SKM-1 treated with dmso at 0.1 percent for 144 hours (cell line): ENCODE data around the gene E2F4.

Experiments
- DNase-seq: peaks from one replicate; lab custom pipeline; 2025; ENCODE audit not compliant: unreplicated experiment; lab: John Stamatoyannopoulos, UW

The E2F4 gene

GRCh38 chr16:67190448-67191399 is 1.2 kb upstream of the E2F4 start:
- no peak for DNase-seq

DNA sequence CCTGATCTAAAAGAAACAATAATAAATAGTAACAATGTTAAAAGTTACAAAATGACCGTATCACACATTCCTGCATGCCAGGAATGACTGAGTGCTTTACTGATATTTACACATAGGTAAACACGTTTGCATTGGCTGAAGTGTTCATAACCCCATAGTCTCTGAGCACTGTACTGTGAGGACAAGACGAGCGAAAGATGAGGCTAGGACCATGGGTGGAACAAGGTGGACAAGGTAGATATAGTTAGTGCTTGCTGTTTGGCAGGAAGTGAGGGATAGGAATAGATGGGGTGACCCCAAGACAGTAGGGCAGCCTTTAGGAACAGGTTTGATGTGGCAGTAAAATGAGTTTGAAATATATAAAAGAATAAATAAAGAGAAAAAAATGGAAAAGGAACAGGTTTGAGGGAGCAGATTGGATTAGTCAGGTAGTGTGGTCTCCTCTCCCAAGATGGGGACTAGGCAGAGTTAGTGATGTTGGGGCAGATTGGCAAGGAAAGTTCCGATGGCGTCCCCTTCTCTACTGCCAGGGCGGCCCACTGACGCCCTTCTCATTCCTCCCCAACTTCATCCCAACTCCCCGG is 452 bp upstream of the E2F4 start:
- DNase-seq, result no peak

DNA sequence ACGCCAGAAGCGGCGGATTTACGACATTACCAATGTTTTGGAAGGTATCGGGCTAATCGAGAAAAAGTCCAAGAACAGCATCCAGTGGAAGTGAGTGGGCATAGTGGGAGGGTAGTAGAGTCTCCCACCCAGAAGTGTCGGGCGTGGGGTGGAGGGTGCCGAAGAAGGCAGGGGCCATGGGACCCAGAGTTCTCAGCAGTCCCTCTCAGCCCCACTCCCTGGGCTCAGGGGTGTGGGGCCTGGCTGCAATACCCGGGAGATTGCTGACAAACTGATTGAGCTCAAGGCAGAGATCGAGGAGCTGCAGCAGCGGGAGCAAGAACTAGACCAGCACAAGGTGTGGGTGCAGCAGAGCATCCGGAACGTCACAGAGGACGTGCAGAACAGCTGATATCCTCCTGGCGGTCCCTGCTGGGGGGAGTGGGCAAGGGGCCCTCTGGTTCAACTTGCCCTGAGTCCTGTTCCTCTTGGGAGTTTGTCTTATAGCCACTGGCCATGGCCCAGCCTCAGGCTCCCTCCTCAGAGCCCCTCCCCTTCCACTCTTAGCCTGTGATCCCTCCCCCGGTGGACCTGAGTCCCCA is 916 bp downstream of the E2F4 start:
- no peak for DNase-seq

GRCh38 chr16:67193536-67193935 is 1.6 kb downstream of the E2F4 start:
- no peak for DNase-seq

DNA sequence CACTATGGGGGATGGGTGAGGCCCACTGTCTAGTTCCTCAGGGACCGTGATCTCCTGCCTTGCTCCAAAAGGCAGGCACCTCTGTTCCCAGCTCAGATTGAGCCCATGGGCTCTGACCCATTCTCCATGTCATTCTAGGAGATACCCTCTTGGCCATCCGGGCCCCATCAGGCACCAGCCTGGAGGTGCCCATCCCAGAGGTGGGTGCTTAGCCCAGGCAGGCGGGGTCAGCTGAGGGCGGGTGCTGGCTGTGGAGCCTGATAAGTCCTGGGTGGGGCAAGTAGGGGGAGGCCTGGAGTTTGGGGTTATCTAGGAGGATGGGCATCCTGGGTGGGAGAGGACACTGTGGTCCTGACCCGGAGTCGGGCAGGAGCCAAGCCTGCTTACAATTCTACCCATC is 2.3 kb downstream of the E2F4 start:
- no peak for DNase-seq

DNA sequence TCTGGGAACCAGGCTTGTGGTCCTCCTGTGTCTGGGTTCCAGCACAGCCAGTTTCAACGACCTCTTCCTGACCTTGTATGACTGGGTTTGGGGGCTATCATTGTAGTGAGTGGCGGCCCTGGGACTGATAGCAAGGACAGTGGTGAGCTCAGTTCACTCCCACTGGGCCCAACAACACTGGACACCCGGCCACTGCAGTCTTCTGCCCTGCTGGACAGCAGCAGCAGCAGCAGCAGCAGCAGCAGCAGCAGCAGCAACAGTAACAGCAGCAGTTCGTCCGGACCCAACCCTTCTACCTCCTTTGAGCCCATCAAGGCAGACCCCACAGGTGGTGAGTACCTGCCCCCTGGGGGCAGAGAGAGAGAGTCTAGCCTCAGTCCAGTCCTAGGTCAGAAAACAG is 3.7 kb downstream of the E2F4 start:
- DNase-seq, result no peak

DNA sequence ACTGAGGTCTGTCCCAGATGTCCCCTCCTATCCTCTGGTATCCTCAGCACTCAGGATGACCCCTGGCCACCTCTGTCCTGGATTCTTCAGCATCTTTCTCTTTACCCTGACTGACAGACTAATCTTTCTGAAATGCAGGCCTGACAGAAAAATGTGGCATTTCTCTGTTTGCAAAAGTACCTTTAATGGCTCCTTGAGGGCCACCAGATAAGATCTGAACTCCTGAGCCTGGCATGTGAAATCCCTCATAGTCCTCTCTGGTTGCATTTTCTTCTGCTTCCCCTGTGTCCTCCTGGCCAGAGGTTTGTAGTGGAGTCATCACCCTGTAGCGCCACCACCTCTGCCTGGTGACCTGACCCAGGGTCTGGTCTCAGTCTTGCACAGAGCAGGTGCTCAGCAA is 4.9 kb downstream of the E2F4 start:
- no peak for DNase-seq

GRCh38 chr16:67197704-67198103 is 5.7 kb downstream of the E2F4 start:
- DNase-seq, result no peak

- no peak for DNase-seq
These were observed 6.3 kb downstream of the E2F4 start for GRCh38 chr16:67198238-67198734.

- DNase-seq, result no peak
These were observed 7.3 kb downstream of the E2F4 start, which contains the start of gene ELMO3 for GRCh38 chr16:67199011-67199807. TSS of gene ELMO3 (plus strand) at chr16:67199131. CDS start at chr16:67199327, 196 bp downstream.

DNA sequence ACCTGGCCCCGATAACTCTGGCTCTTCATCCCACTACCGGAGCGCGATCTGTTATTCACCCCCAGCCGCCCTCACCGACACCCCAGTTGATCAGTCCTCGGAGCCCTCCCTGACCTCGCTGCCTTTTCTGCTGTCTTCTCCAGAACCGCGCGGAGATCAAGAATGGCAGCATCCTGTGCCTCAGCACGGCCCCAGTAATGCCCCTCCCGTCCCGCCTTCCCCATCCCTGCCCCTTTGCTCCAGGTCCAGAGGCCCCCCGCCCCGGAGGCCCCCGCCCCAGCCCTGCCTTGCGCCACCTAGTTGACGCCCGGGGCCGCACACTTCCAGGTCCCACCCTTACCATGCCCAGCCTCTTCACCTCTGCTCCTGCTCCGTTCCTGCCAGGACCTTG is 7.8 kb downstream of the E2F4 start:
- DNase-seq, result no peak

DNA sequence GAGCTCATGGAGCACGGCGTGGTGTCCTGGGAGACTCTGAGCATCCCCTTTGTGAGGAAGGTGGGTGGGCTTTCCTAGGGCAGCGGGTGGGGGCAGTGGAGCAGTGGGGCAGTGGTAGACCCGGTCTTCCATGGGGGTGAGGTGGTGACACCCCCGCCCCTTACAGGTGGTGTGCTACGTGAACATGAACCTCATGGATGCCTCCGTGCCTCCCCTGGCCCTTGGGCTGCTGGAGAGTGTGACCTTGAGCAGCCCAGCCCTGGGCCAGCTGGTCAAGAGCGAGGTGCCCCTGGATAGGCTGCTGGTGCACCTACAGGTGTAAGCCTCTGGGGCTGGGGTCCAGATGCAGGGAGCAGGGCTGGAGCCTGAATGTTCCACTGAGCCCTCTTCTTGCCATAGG is 8.5 kb downstream of the E2F4 start:
- no peak for DNase-seq

GRCh38 chr16:67201411-67202345 is 9.7 kb downstream of the E2F4 start:
- no peak for DNase-seq

DNA sequence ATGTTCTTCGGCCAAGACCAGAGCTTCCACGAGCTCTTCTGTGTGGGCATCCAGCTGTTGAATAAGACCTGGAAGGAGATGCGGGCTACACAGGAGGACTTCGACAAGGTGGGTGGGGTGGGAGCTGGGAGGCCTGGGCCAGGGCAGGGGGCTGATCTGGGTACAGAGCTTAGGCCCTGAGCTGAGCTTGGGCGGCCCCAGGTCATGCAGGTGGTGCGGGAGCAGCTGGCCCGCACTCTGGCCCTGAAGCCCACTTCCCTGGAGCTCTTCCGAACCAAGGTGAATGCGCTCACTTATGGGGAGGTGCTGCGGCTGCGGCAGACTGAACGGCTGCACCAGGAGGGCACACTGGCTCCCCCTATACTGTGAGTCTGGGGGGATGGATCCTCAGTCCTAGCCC is 10.5 kb downstream of the E2F4 start:
- no peak for DNase-seq

- DNase-seq, result no peak
These were observed 11.1 kb downstream of the E2F4 start for GRCh38 chr16:67202956-67203493.

GRCh38 chr16:67204076-67204475 is 12.1 kb downstream of the E2F4 start:
- no peak for DNase-seq

GRCh38 chr16:67206129-67206837 is 14.3 kb downstream of the E2F4 start:
- no peak for DNase-seq

- DNase-seq, result no peak
These were observed 14.9 kb downstream of the E2F4 start for GRCh38 chr16:67206838-67207248.
